ENCODE data around the gene VEGFA. TPM values are rescaled to one million over a fixed set of nuclear protein-coding genes. Genes with fewer than 3 reads are reported as not detected.

Gene VEGFA
- 1 to 10 TPM; 4.5 to 5.6 TPM for total RNA-seq
- polyA plus RNA-seq = not detected
- total RNA-seq = 0.98 to 74.7 (median 3.3) reads per million in 6 experiments

- no peaks in the 10 kb centered on the region for H3K9me3 Mint-ChIP-seq
Observed at GRCh38 chr6:43769526-43770371, at the start of gene VEGFA. VEGFA (plus strand) TSS chr6:43770211.

GRCh38 chr6:43720999-43721398 lies 49.0 kb upstream of the VEGFA start:
- Mint-ChIP-seq H3K9me3 (no peaks in the 10 kb centered on the region), H3K27ac (no peak overlapping the region), H3K36me3 (no peaks in the 10 kb centered on the region), H3K4me3 (no peak overlapping the region), H3K27me3 (peaks cover 0 to 7% (median 3%) of the 10 kb centered on the region in 5 donors), H3K4me1 (peaks cover 14 to 30% (median 25%) of the 10 kb centered on the region in 4 donors)
- DNase-seq (no peak), ATAC-seq (no peak)
- POLR2A ChIA-PET = no interaction called here

More at GRCh38 chr6:43769526-43770371, at the start of gene VEGFA:
- H3K4me1 Mint-ChIP-seq = peaks cover 11 to 26% (median 19%) of the 10 kb centered on the region in 4 donors
- peak within 1 kb of the TSS; percentile 49 to 89 (median 78) for H3K27ac Mint-ChIP-seq
- no peaks in the 10 kb centered on the region for H3K36me3 Mint-ChIP-seq
- H3K27me3 Mint-ChIP-seq = peaks cover 9 to 32% (median 16%) of the 10 kb centered on the region in 5 donors
- POLR2A ChIA-PET = interaction anchor here (1.0 to 2.9 kb wide), 6 partner anchors 35 to 477 kb away, joined by 3 to 21 read pairs (median 8); partner anchors contain the start of gene HSP90AB1
- ATAC-seq (peak; percentile 77 to 85), DNase-seq (peak; percentile 76 to 93 (median 88))
- peak within 1 kb of the TSS; percentile 81 to 97 (median 90) for H3K4me3 Mint-ChIP-seq

GRCh38 chr6:43722920-43723545 lies 47.0 kb upstream of the VEGFA start:
- H3K27me3 Mint-ChIP-seq = no peaks in the 10 kb centered on the region
- H3K27ac Mint-ChIP-seq = peak overlapping the region in 1 of 10 donors; percentile 94
- no peaks in the 10 kb centered on the region for H3K9me3 Mint-ChIP-seq
- no peak overlapping the region for H3K4me3 Mint-ChIP-seq
- H3K4me1 Mint-ChIP-seq = peaks cover 14 to 33% (median 30%) of the 10 kb centered on the region in 4 donors
- no peaks in the 10 kb centered on the region for H3K36me3 Mint-ChIP-seq
- ATAC-seq (no peak), DNase-seq (no peak)
- POLR2A ChIA-PET = no interaction called here

- H3K36me3 Mint-ChIP-seq = no peaks in the 10 kb centered on the region
- DNase-seq (peak; percentile 39 to 84 (median 65)), ATAC-seq (peak; percentile 63 to 72)
- peaks cover 14 to 33% (median 30%) of the 10 kb centered on the region in 4 donors for H3K4me1 Mint-ChIP-seq
- no peaks in the 10 kb centered on the region for H3K27me3 Mint-ChIP-seq
- H3K27ac Mint-ChIP-seq = peak overlapping the region in 8 of 10 donors; percentile 8 to 94 (median 85)
- POLR2A ChIA-PET = interaction anchor here (0.9 to 2.0 kb wide), 4 partner anchors 37 to 355 kb away, joined by 3 to 13 read pairs (median 4); partner anchors contain the start of genes MRPS18A and VEGFA
- H3K9me3 Mint-ChIP-seq = no peaks in the 10 kb centered on the region
- H3K4me3 Mint-ChIP-seq = peak overlapping the region in 3 of 10 donors; percentile 76 to 79 (median 78)
Observed at GRCh38 chr6:43723737-43724295, 46.2 kb upstream of the VEGFA start.

- Mint-ChIP-seq H3K4me1 (peaks cover 14 to 33% (median 30%) of the 10 kb centered on the region in 4 donors), H3K4me3 (peak overlapping the region in 7 of 10 donors; percentile 67 to 79 (median 76)), H3K27me3 (no peaks in the 10 kb centered on the region), H3K36me3 (no peaks in the 10 kb centered on the region), H3K27ac (peak overlapping the region in 9 of 10 donors; percentile 13 to 94 (median 89)), H3K9me3 (peaks cover 0 to 1% (median 0%) of the 10 kb centered on the region in 9 donors)
- POLR2A ChIA-PET = interaction anchor here (0.9 to 2.0 kb wide), 5 partner anchors 37 to 355 kb away, joined by 3 to 13 read pairs (median 5); partner anchors contain the start of genes GTPBP2, MRPS18A and VEGFA
- peak in 2 of 10 donors; percentile 3 to 7 for DNase-seq
- no peak for ATAC-seq
Observed at GRCh38 chr6:43724354-43724753, 45.7 kb upstream of the VEGFA start.

GRCh38 chr6:43724914-43725642 lies 44.9 kb upstream of the VEGFA start:
- Mint-ChIP-seq H3K27me3 (no peaks in the 10 kb centered on the region), H3K4me1 (peaks cover 14 to 33% (median 30%) of the 10 kb centered on the region in 4 donors), H3K27ac (peak overlapping the region; percentile 65 to 94 (median 90)), H3K9me3 (peaks cover 0 to 7% (median 0%) of the 10 kb centered on the region in 9 donors), H3K36me3 (no peaks in the 10 kb centered on the region), H3K4me3 (peak overlapping the region; percentile 39 to 79 (median 73))
- peak; percentile 40 to 93 (median 79) for DNase-seq
- POLR2A ChIA-PET = interaction anchor here (0.8 to 2.0 kb wide), 7 partner anchors 38 to 354 kb away, joined by 3 to 13 read pairs (median 4); partner anchors contain the start of genes GTPBP2, MRPS18A and VEGFA
- ATAC-seq = peak; percentile 83 to 85

- ATAC-seq (no peak), DNase-seq (no peak)
- Mint-ChIP-seq H3K36me3 (peaks cover 0 to 6% (median 2%) of the 10 kb centered on the region in 3 donors), H3K4me3 (peak overlapping the region; percentile 13 to 79 (median 73)), H3K27ac (peak overlapping the region; percentile 42 to 94 (median 90)), H3K9me3 (peaks cover 0 to 12% (median 7%) of the 10 kb centered on the region in 9 donors), H3K4me1 (peaks cover 14 to 33% (median 30%) of the 10 kb centered on the region in 4 donors), H3K27me3 (no peaks in the 10 kb centered on the region)
- POLR2A ChIA-PET = interaction anchor here (0.8 to 2.0 kb wide), 5 partner anchors 39 to 349 kb away, joined by 3 to 13 read pairs (median 5); partner anchors contain the start of genes GTPBP2, MRPS18A and VEGFA
Observed at GRCh38 chr6:43725643-43726580, 44.1 kb upstream of the VEGFA start.

GRCh38 chr6:43727634-43728033 lies 42.4 kb upstream of the VEGFA start:
- POLR2A ChIA-PET = no interaction called here
- Mint-ChIP-seq H3K27me3 (no peaks in the 10 kb centered on the region), H3K4me1 (peaks cover 14 to 33% (median 30%) of the 10 kb centered on the region in 4 donors), H3K36me3 (peaks cover 0 to 12% (median 8%) of the 10 kb centered on the region in 3 donors), H3K9me3 (peaks cover 0 to 23% (median 20%) of the 10 kb centered on the region in 9 donors), H3K4me3 (no peak overlapping the region), H3K27ac (peak overlapping the region in 6 of 10 donors; percentile 20 to 72 (median 56))
- ATAC-seq (no peak), DNase-seq (no peak)

- no peaks in the 10 kb centered on the region for H3K27me3 Mint-ChIP-seq
- H3K36me3 Mint-ChIP-seq = peaks cover 0 to 12% (median 8%) of the 10 kb centered on the region in 3 donors
- no peak overlapping the region for H3K27ac Mint-ChIP-seq
- H3K4me3 Mint-ChIP-seq = no peak overlapping the region
- POLR2A ChIA-PET = no interaction called here
- peaks cover 17 to 34% (median 29%) of the 10 kb centered on the region in 4 donors for H3K4me1 Mint-ChIP-seq
- DNase-seq (no peak), ATAC-seq (no peak)
- peaks cover 0 to 23% (median 21%) of the 10 kb centered on the region in 9 donors for H3K9me3 Mint-ChIP-seq
Observed at GRCh38 chr6:43728586-43728985, 41.4 kb upstream of the VEGFA start.

- POLR2A ChIA-PET = no interaction called here
- H3K4me1 Mint-ChIP-seq = peaks cover 17 to 34% (median 28%) of the 10 kb centered on the region in 4 donors
- ATAC-seq (no peak), DNase-seq (no peak)
- peaks cover 0 to 12% (median 8%) of the 10 kb centered on the region in 3 donors for H3K36me3 Mint-ChIP-seq
- peaks cover 0 to 23% (median 21%) of the 10 kb centered on the region in 9 donors for H3K9me3 Mint-ChIP-seq
- no peaks in the 10 kb centered on the region for H3K27me3 Mint-ChIP-seq
- no peak overlapping the region for H3K4me3 Mint-ChIP-seq
- no peak overlapping the region for H3K27ac Mint-ChIP-seq
Observed at GRCh38 chr6:43729537-43729936, 40.5 kb upstream of the VEGFA start.

Measured in naive thymus-derived CD8-positive, alpha-beta T cell (primary cell).